ENCODE results near the gene ATP1A2. TPM values are rescaled to one million over a fixed set of nuclear protein-coding genes. Genes with fewer than 3 reads are reported as not detected.

Gene ATP1A2
- total RNA-seq, 1 donor from 2014 or later: 93.6 TPM

DNA sequence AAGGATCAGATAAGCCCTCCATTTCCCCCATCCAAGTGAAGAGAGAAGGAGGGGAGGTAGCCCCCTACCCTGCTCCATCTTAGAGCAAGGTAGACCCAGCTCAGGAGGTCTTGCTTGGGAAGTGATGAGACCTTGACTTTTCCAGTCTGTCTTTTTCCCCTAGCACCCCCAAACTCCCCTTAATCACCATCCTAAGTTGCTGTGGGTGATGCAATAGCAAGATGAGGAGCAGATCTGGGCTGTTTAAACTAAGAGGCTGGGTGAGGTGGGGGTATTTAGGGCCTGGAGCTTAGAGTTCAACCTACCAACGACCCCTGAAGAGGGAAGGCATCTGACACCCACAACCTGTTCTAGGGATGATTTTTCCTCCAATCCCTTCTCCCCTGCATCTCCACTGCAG lies 1.7 kb downstream of the ATP1A2 start:
- peaks cover 69% of the 10 kb centered on the region for H3K4me1 Mint-ChIP-seq
- H3K27me3 Mint-ChIP-seq (ENCODE audit: low read depth): no peaks in the 10 kb centered on the region
- H3K27ac Mint-ChIP-seq (ENCODE audit: unreplicated experiment): no peak overlapping the region
- H3K36me3 Mint-ChIP-seq (ENCODE audit: low read depth): no peaks in the 10 kb centered on the region
- no peaks in the 10 kb centered on the region for H3K9me3 Mint-ChIP-seq
- no peak for TF ChIP-seq CTCF (conservative IDR thresholded peaks at IDR 0.05)
- no peak for DNase-seq (ENCODE audit: low read depth, low spot score)
- H3K4me3 Mint-ChIP-seq: peak overlapping the region; percentile 92

DNA sequence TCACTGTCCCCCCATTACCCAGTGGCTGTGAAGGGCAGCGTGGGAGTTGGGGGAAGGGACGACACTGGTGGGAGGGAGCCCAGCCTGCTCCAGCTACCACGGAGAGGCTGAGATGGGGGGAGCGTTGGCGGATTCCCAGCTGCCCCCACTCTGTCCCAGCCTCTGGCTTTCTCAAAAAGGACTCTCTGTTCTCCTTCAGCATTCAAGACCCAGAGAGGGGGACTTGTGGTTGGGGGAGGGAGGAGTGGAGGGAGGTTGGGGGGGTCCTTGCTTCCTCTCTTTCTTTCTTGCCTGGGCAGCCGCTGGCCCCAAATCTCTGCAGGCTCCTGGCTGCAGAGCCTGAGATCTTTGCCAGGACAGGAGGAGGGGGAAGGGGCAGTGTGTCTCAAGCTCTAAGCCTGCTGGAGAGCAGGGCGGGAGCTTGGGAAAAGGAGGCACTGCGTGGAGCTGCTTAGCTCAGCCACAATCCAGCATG lies 2.2 kb downstream of the ATP1A2 start:
- Mint-ChIP-seq H3K4me1 (peaks cover 64% of the 10 kb centered on the region), H3K27me3 (ENCODE audit: low read depth) (no peaks in the 10 kb centered on the region), H3K9me3 (no peaks in the 10 kb centered on the region), H3K36me3 (ENCODE audit: low read depth) (no peaks in the 10 kb centered on the region), H3K27ac (ENCODE audit: unreplicated experiment) (peak overlapping the region; percentile 23), H3K4me3 (peak overlapping the region; percentile 92)
- DNase-seq (ENCODE audit: low read depth, low spot score): no peak
- TF ChIP-seq CTCF (conservative IDR thresholded peaks at IDR 0.05): no peak

GRCh38 chr1:160118928-160119327 lies 3.4 kb downstream of the ATP1A2 start:
- Mint-ChIP-seq H3K36me3 (ENCODE audit: low read depth) (peaks cover 3% of the 10 kb centered on the region), H3K9me3 (no peaks in the 10 kb centered on the region), H3K27me3 (ENCODE audit: low read depth) (no peaks in the 10 kb centered on the region), H3K4me1 (peaks cover 57% of the 10 kb centered on the region), H3K27ac (ENCODE audit: unreplicated experiment) (no peak overlapping the region), H3K4me3 (peak overlapping the region; percentile 92)
- TF ChIP-seq CTCF (conservative IDR thresholded peaks at IDR 0.05): no peak
- DNase-seq (ENCODE audit: low read depth, low spot score): no peak

DNA sequence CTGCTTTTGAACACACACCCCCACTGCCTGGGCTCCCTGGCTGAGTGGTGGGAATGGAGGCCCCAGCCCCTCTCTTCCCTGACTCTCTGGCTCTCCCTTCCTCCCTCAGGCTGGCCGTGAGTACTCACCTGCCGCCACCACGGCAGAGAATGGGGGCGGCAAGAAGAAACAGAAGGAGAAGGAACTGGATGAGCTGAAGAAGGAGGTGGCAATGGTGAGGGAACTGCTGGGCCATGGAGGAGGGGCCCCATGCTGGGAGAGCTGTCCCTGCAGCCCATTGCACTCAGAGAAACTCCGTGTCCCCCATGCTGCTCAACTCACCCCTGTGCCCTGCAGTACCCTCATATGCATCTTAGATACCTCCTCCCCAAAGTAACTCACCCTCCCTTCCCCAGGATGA lies 5.2 kb downstream of the ATP1A2 start:
- TF ChIP-seq CTCF (conservative IDR thresholded peaks at IDR 0.05): no peak
- Mint-ChIP-seq H3K27me3 (ENCODE audit: low read depth) (no peaks in the 10 kb centered on the region), H3K4me3 (no peak overlapping the region), H3K9me3 (no peaks in the 10 kb centered on the region), H3K36me3 (ENCODE audit: low read depth) (peaks cover 3% of the 10 kb centered on the region), H3K27ac (ENCODE audit: unreplicated experiment) (no peak overlapping the region), H3K4me1 (peaks cover 44% of the 10 kb centered on the region)
- DNase-seq (ENCODE audit: low read depth, low spot score): no peak

DNA sequence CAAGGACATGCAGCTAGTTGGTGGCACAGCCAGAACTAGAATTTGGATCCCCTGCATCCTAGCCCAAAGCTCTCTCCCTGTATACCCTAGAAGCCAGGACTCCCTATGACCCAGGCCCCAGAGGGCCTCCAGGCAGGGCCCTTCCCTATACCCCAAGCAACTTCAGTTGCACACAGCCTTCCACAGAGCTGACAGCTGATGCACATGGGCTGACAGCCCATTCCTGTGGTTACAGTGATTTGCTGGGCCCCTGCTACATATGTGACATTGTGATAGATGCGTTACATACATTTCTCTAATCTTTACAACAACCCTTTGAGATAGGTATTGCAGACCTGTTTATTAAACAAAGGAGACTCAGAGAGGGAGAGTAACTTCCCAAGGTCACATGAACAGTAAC lies 5.8 kb downstream of the ATP1A2 start:
- no peak for TF ChIP-seq CTCF (conservative IDR thresholded peaks at IDR 0.05)
- Mint-ChIP-seq H3K27me3 (ENCODE audit: low read depth) (no peaks in the 10 kb centered on the region), H3K36me3 (ENCODE audit: low read depth) (peaks cover 3% of the 10 kb centered on the region), H3K4me3 (no peak overlapping the region), H3K9me3 (no peaks in the 10 kb centered on the region), H3K27ac (ENCODE audit: unreplicated experiment) (no peak overlapping the region), H3K4me1 (peaks cover 38% of the 10 kb centered on the region)
- DNase-seq (ENCODE audit: low read depth, low spot score): no peak
